ENCODE data around the gene DMKN. TPM values are rescaled to one million over a fixed set of nuclear protein-coding genes. Genes with fewer than 3 reads are reported as not detected.
A peak's percentile ranks its signal among the peaks of the same experiment; 100 is the strongest.

DMKN gene
- polyA plus RNA-seq, 2 of the 4 experiments (the other 2 are of a cell fraction), result 21.5 to 40.6 TPM

DNA sequence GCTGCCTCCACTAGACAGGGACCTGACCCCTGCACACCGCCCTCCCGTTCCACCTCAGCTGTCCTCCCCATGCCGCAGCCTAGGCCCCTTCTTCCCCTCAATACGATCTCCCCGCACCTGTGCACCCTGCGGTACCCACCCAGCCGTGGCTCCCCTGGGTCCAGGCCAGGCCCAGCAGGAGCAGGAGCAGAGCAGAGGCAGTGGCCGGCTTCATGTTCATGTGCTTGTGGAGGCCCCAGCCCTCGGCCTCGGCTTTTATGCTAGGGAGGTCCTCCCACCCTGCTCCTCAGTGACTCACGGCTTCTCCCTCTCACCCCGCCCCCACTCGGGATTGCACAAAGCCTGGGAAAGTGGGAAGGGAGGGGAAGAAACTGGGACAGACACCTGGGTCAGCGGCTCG lies 11.8 kb downstream of the DMKN start:
- H3K4me1 ChIP-seq, result no peaks in the 10 kb centered on the region
- TF ChIP-seq, protein P1, sequence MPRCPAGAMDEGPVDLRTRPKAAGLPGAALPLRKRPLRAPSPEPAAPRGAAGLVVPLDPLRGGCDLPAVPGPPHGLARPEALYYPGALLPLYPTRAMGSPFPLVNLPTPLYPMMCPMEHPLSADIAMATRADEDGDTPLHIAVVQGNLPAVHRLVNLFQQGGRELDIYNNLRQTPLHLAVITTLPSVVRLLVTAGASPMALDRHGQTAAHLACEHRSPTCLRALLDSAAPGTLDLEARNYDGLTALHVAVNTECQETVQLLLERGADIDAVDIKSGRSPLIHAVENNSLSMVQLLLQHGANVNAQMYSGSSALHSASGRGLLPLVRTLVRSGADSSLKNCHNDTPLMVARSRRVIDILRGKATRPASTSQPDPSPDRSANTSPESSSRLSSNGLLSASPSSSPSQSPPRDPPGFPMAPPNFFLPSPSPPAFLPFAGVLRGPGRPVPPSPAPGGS (IDR thresholded peaks at IDR 0.05), result no peak
- POLR2A ChIA-PET, result no interaction called here
- FAIRE-seq (no peak), DNase-seq (ENCODE audit: low read depth in 1 of 2, low spot score in 1 of 2) (no peak), ATAC-seq (no peak)
- H3K27ac ChIP-seq, result no peak overlapping the region
- no peak overlapping the region for H3K4me2 ChIP-seq
- WGBS (ENCODE audit: missing lambda C conversion rate), result 57% methylated on average over 15 of the region's 15 CpGs
- H3K9me3 ChIP-seq, result no peaks in the 10 kb centered on the region
- CTCF ChIA-PET, result interaction anchor here (0.6 to 10.2 kb wide), 9 partner anchors 7 to 251 kb away, joined by 3 to 207 read pairs (median 6); no protein-coding TSS in a partner anchor
- no peak overlapping the region for H3K4me3 ChIP-seq

DNA sequence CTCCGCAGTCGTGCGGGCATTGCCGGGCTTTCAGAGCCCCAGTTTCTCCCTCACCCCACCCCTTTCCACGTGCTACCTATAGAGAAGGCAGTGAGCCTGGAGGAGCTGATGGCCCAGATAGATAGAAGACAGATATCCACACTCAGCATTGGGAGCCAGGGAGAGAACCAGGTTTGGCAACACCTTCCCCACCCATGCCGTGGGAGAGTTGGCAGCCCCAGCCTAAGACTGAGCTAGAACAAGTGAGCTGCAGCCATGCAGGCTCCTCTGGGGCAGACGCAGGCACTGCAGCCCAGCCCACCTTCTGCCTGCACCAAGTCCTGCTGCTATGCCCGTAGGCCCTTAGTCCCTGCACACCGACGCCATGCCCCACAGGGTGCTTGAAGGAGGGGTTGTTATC lies 12.8 kb downstream of the DMKN start:
- Histone ChIP-seq H3K4me1 (no peaks in the 10 kb centered on the region), H3K9me3 (no peaks in the 10 kb centered on the region), H3K4me3 (no peak overlapping the region), H3K4me2 (no peak overlapping the region), H3K27ac (no peak overlapping the region)
- POLR2A ChIA-PET, result no interaction called here
- WGBS (ENCODE audit: missing lambda C conversion rate), result 72% methylated on average over 10 of the region's 10 CpGs
- no peak for TF ChIP-seq CBX8 (IDR thresholded peaks at IDR 0.05)
- no peak for TF ChIP-seq ESRRA (IDR thresholded peaks at IDR 0.05; ENCODE audit: borderline replicate concordance, low read length)
- no peak for TF ChIP-seq NR3C1 (IDR thresholded peaks at IDR 0.05)
- TF ChIP-seq FOSB (CRISPR knock-in tag; IDR thresholded peaks at IDR 0.05), result no peak
- TF ChIP-seq RAD21 (conservative IDR thresholded peaks at IDR 0.05 in 1 of 2, IDR thresholded peaks at IDR 0.05 in 1 of 2), result no peak
- TF ChIP-seq POLR2A (IDR thresholded peaks at IDR 0.05; ENCODE audit: low read length), result no peak
- no peak for TF ChIP-seq KDM5A (IDR thresholded peaks at IDR 0.05)
- TF ChIP-seq, protein P2, sequence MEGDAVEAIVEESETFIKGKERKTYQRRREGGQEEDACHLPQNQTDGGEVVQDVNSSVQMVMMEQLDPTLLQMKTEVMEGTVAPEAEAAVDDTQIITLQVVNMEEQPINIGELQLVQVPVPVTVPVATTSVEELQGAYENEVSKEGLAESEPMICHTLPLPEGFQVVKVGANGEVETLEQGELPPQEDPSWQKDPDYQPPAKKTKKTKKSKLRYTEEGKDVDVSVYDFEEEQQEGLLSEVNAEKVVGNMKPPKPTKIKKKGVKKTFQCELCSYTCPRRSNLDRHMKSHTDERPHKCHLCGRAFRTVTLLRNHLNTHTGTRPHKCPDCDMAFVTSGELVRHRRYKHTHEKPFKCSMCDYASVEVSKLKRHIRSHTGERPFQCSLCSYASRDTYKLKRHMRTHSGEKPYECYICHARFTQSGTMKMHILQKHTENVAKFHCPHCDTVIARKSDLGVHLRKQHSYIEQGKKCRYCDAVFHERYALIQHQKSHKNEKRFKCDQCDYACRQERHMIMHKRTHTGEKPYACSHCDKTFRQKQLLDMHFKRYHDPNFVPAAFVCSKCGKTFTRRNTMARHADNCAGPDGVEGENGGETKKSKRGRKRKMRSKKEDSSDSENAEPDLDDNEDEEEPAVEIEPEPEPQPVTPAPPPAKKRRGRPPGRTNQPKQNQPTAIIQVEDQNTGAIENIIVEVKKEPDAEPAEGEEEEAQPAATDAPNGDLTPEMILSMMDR (IDR thresholded peaks at IDR 0.05), result no peak
- no peak for TF ChIP-seq NFE2L2 (conservative IDR thresholded peaks at IDR 0.05; ENCODE audit: low read length)
- CTCF ChIA-PET, result interaction anchor here (0.5 to 3.7 kb wide), 7 partner anchors 8 to 358 kb away, joined by 3 to 41 read pairs (median 4); no protein-coding TSS in a partner anchor
- ATAC-seq, result no peak
- FAIRE-seq, result no peak
- no peak for DNase-seq (ENCODE audit: low read depth in 1 of 2, low spot score in 1 of 2)

DNA sequence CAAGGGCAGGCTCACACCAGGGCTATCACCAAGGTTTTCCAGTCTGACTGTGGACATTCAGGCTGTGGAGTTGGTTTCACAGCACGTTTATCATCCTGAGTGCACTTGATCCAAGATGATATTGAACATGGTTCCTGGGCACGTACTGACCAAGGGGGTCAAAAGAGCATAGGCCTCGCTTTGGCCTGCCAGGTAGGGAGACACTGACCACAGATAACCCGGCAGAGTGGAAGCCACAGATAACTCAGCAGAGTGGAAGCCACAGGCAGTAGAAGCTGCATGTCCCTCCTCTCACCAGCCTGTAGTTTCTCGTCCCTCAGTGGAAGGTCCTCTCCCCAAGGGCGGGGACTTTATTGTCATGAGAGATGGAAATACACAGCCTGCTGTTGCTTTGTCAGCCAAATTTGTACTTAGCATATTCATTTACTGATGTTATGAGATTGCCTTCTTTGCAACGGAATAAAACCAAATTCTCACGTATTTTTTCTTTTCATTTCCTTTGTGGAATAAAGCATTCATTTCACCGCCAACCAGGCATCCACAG lies 14.4 kb downstream of the DMKN start:
- no peaks in the 10 kb centered on the region; the same call in 2 of the 3 replicates for H3K4me1 ChIP-seq
- POLR2A ChIA-PET, result no interaction called here
- FAIRE-seq (peak; percentile 43), ATAC-seq (no peak), DNase-seq (ENCODE audit: low read depth in 1 of 2, low spot score in 1 of 2) (no peak)
- CTCF ChIA-PET, result interaction anchor here (1.0 to 8.5 kb wide), 3 partner anchors 7 to 192 kb away, joined by 3 to 207 read pairs (median 41); no protein-coding TSS in a partner anchor
- no peak for TF ChIP-seq CEBPB (IDR thresholded peaks at IDR 0.05)
- TF ChIP-seq, protein P3, sequence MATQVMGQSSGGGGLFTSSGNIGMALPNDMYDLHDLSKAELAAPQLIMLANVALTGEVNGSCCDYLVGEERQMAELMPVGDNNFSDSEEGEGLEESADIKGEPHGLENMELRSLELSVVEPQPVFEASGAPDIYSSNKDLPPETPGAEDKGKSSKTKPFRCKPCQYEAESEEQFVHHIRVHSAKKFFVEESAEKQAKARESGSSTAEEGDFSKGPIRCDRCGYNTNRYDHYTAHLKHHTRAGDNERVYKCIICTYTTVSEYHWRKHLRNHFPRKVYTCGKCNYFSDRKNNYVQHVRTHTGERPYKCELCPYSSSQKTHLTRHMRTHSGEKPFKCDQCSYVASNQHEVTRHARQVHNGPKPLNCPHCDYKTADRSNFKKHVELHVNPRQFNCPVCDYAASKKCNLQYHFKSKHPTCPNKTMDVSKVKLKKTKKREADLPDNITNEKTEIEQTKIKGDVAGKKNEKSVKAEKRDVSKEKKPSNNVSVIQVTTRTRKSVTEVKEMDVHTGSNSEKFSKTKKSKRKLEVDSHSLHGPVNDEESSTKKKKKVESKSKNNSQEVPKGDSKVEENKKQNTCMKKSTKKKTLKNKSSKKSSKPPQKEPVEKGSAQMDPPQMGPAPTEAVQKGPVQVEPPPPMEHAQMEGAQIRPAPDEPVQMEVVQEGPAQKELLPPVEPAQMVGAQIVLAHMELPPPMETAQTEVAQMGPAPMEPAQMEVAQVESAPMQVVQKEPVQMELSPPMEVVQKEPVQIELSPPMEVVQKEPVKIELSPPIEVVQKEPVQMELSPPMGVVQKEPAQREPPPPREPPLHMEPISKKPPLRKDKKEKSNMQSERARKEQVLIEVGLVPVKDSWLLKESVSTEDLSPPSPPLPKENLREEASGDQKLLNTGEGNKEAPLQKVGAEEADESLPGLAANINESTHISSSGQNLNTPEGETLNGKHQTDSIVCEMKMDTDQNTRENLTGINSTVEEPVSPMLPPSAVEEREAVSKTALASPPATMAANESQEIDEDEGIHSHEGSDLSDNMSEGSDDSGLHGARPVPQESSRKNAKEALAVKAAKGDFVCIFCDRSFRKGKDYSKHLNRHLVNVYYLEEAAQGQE (IDR thresholded peaks at IDR 0.05), result no peak
- TF ChIP-seq HOXA7 (CRISPR knock-in tag; IDR thresholded peaks at IDR 0.05), result no peak
- TF ChIP-seq, protein P2 (IDR thresholded peaks at IDR 0.05), result no peak
- TF ChIP-seq, protein P4, sequence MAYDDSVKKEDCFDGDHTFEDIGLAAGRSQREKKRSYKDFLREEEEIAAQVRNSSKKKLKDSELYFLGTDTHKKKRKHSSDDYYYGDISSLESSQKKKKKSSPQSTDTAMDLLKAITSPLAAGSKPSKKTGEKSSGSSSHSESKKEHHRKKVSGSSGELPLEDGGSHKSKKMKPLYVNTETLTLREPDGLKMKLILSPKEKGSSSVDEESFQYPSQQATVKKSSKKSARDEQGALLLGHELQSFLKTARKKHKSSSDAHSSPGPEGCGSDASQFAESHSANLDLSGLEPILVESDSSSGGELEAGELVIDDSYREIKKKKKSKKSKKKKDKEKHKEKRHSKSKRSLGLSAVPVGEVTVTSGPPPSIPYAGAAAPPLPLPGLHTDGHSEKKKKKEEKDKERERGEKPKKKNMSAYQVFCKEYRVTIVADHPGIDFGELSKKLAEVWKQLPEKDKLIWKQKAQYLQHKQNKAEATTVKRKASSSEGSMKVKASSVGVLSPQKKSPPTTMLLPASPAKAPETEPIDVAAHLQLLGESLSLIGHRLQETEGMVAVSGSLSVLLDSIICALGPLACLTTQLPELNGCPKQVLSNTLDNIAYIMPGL (CRISPR knock-in tag; IDR thresholded peaks at IDR 0.05; ENCODE audit: borderline replicate concordance), result no peak
- TF ChIP-seq, protein P5, sequence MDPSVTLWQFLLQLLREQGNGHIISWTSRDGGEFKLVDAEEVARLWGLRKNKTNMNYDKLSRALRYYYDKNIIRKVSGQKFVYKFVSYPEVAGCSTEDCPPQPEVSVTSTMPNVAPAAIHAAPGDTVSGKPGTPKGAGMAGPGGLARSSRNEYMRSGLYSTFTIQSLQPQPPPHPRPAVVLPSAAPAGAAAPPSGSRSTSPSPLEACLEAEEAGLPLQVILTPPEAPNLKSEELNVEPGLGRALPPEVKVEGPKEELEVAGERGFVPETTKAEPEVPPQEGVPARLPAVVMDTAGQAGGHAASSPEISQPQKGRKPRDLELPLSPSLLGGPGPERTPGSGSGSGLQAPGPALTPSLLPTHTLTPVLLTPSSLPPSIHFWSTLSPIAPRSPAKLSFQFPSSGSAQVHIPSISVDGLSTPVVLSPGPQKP (IDR thresholded peaks at IDR 0.05; ENCODE audit: low read depth, low read length), result no peak
- no peak for TF ChIP-seq MAFK (IDR thresholded peaks at IDR 0.05; ENCODE audit: partially characterized antibody)
- no peak for TF ChIP-seq CBX2 (IDR thresholded peaks at IDR 0.05; ENCODE audit: borderline replicate concordance, low read depth)
- no peak overlapping the region for H3K4me3 ChIP-seq
- no peak overlapping the region for H3K27ac ChIP-seq
- 58% methylated on average over 9 of the region's 9 CpGs for WGBS (ENCODE audit: missing lambda C conversion rate)
- no peak overlapping the region for H3K4me2 ChIP-seq
- H3K9me3 ChIP-seq, result no peaks in the 10 kb centered on the region
